Neural progenitor cell (in vitro differentiated cells): Measurements from ENCODE around the gene TCFL5.
A peak's percentile ranks its signal among the peaks of the same experiment; 100 is the strongest.
"Not testable (repeated sequence)": the region's sequence is repeated elsewhere in the genome, so short reads cannot be mapped to it uniquely, and the experiment has no call there.

Experiments used
- CTCF ChIP-seq: fragments of 200-600 bp; sonication (generic); IDR thresholded peaks from 2 replicates; pipeline ENCODE4 v1.5.1; 2017; ENCODE audit warnings: antibody characterized with exemption, mild to moderate bottlenecking
- EZH2 ChIP-seq: fragments of 200-600 bp; sonication (generic); IDR thresholded peaks from 2 replicates; pipeline ENCODE4 v1.6.1; 2017; ENCODE audit warnings: antibody characterized with exemption, mild to moderate bottlenecking, moderate library complexity
- EZH2phosphoT487 ChIP-seq: fragments of 200-600 bp; sonication (generic); IDR thresholded peaks from 2 replicates; pipeline ENCODE4 v1.6.1; 2017; ENCODE audit warnings: antibody characterized with exemption

- peak; percentile 63 for TF ChIP-seq CTCF
- not testable (repeated sequence) for TF ChIP-seq EZH2phosphoT487, EZH2
Observed at GRCh38 chr20:62873681-62874031, 12.0 kb upstream of the TCFL5 start.
